B cell (primary cell): ENCODE data around the gene SCFD2.

ENCODE experiments used
- EZH2 ChIP-seq: IDR thresholded peaks from 2 replicates; pipeline ENCODE4 v1.6.1; 2012; ENCODE audit warnings: borderline replicate concordance, low read depth, mild to moderate bottlenecking, moderate library complexity, low read length; ENCODE audit not compliant: insufficient read depth, poor library complexity, severe bottlenecking
- TF ChIP-seq, protein P1 (sequence below): fragments of 200-600 bp; IDR thresholded peaks from one replicate; pipeline ENCODE4 v1.8.0; 2022; ENCODE audit warnings: antibody characterized with exemption, mild to moderate bottlenecking

DNA sequence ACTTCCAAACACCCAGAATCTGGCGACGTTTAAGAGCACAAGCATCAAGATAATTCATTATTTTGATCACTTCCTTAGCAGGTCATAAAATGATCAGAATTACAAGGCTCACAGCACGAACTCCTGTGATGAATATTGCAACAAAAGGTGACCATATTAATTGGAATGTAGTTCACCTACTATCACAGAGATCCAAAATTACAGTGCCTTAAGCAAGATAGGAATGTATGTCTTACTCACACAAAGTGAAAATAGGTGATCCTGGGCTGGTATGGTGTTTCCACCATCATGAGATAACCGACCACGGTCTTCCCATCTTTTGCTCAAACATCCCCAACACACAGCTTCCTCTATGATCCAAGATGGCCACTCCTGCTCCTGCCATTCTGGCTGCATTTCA, 131.2 kb downstream of the SCFD2 start:
- TF ChIP-seq, protein P1, sequence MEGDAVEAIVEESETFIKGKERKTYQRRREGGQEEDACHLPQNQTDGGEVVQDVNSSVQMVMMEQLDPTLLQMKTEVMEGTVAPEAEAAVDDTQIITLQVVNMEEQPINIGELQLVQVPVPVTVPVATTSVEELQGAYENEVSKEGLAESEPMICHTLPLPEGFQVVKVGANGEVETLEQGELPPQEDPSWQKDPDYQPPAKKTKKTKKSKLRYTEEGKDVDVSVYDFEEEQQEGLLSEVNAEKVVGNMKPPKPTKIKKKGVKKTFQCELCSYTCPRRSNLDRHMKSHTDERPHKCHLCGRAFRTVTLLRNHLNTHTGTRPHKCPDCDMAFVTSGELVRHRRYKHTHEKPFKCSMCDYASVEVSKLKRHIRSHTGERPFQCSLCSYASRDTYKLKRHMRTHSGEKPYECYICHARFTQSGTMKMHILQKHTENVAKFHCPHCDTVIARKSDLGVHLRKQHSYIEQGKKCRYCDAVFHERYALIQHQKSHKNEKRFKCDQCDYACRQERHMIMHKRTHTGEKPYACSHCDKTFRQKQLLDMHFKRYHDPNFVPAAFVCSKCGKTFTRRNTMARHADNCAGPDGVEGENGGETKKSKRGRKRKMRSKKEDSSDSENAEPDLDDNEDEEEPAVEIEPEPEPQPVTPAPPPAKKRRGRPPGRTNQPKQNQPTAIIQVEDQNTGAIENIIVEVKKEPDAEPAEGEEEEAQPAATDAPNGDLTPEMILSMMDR = no peak
- TF ChIP-seq EZH2 = no peak
